GM03348 (cell line): ENCODE data around the gene ADAM19.
"Not testable (repeated sequence)": the region's sequence is repeated elsewhere in the genome, so short reads cannot be mapped to it uniquely, and the experiment has no call there.

Source experiments
- DNase-seq: peaks from one replicate; pipeline ENCODE4 v3.0.0; 2012; ENCODE audit warnings: low spot score

ADAM19 gene

GRCh38 chr5:157482702-157483101, 92.9 kb downstream of the ADAM19 start:
- DNase-seq: not testable (repeated sequence)

DNA sequence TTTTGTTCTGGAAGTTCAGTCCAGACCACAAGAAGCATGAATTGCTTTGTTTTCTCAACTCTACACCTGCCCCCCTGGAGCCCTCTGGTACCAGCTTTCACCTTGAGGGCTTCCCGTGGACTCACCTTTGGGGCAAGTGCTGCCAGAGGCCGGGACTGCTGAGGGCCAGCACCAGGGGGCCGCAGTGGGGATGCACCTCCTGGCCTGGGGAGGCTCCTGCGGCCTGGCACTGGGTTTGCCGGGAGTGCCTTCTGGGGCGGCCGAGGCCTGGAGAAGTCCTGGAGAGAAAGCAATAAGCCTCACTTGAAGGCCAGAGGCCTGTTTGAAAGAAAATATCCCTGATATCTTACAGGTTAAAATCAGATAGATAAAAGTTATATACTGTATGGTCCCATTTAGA, 93.9 kb downstream of the ADAM19 start:
- no peak for DNase-seq

DNA sequence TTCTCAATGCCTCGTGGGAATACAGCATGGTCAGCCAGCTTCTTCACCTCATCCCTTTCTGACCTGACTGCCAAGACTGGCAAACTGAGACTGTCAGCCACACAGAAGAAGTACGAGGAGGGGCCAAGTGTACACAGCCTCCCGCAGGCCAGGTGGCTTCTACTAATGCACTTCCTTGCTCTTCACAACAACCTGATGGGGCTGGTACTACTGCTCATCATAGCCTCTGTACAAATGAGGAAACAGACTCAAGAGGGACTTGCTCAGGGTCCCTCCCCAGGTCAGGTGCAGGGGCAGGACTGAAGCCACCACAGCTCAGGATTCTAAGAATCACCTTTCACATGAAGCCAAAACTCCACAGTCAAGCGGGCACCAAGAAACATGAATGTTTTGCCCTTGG, 94.3 kb downstream of the ADAM19 start:
- DNase-seq: no peak

- DNase-seq: no peak
These were observed 95.7 kb downstream of the ADAM19 start for GRCh38 chr5:157479612-157480510.

- DNase-seq: no peak
These were observed 96.4 kb downstream of the ADAM19 start for GRCh38 chr5:157479166-157479565.

GRCh38 chr5:157478726-157479125, 96.8 kb downstream of the ADAM19 start:
- no peak for DNase-seq

GRCh38 chr5:157477814-157478494, 97.6 kb downstream of the ADAM19 start:
- DNase-seq: no peak

DNA sequence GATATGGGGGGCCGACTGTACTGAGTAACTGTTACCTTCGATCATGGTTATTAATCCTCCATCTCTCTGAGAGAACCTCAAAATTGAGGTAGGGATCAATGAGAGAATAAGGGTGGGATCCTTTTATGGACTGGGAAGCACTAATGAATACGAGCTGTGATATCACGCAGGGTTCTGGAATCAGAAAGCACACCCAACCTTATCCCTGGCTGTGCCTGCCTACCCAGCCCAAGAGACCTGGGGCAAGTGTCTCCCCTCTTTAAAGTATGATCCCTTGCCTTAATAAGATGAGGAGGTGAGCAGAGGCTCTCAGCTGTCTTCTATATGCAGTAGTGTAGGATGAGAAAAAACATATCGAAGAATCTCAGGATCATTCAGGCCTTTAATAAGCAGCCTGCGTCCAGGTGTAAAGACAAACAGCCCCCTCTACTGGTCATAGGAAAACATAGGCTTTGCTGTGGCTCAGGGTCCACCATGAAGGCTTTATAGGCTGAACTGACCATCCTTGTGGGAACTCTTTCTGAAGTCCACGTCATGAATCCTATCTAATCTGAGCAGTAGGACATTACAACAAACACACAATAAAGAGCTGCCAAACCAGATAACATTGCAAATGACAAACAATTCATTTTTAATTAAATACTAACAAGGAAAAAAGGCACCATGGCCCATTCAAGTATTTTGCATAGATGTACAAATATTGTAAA, 98.7 kb downstream of the ADAM19 start:
- peak; percentile 83 for DNase-seq

GRCh38 chr5:157475432-157475831, 100.1 kb downstream of the ADAM19 start:
- DNase-seq: no peak

DNA sequence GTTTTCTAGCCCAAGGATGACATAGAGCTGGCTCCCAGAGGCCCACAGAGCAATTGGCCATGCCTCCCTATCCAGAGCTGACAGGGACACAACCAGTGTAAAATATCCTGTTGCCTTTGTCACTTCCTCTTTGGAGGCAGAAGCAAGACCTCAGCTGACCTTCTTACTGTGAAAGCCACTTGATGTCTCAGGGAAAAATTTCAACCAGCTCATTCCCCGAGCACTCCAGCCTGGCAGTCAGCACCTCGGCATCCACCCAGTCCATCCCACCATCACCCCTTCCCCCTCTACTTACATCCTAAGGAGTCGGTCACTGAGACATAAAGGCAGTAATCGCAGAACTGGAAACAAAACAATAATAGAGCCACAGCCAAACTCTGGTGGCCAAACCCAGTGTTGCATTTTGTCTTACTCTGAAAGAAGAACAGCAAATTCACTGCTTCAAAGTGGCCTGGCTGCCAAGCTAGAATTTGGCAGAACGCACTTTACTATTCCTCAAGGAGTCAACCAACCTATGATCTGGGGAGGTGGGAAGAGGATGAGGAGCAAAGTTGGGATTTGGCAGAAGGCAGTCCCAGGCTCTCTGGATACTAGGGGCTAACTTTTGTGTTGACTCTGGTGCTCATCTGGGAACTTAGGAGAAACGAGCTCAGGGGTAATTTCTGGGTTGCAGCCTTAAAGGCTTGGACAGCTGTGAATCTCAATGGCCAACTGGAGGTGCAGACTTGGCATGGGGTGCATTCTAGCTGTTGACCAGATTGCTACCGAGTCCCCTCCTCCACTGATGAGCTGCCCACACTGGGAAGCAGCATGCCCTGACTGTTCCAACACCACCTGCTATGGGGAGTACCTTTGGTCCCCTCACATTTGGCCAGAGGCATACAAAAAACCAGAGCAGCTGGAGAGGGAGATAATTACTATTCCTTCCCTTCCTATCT, 101.9 kb downstream of the ADAM19 start:
- peak; percentile 36 for DNase-seq

DNA sequence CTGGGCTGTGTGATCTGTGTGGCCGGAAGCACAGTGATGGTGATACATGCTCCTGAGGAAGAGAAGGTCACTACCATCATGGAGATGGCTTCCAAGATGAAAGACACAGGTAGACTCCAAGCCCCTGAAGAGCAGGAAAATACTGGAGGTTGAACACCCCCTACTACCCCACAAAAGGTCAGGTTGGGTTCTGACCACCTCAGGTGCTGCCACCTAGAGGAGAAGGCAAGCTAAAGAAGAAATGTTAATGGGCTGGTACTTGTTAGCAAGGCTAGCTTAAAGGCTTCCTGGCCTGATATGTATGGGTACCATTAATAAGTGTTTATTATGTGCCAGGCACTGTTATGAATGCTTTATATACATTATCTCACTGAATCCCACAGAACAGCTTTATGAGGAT, 103.9 kb downstream of the ADAM19 start:
- peak; percentile 51 for DNase-seq

GRCh38 chr5:157470631-157471030, 104.9 kb downstream of the ADAM19 start:
- no peak for DNase-seq

DNA sequence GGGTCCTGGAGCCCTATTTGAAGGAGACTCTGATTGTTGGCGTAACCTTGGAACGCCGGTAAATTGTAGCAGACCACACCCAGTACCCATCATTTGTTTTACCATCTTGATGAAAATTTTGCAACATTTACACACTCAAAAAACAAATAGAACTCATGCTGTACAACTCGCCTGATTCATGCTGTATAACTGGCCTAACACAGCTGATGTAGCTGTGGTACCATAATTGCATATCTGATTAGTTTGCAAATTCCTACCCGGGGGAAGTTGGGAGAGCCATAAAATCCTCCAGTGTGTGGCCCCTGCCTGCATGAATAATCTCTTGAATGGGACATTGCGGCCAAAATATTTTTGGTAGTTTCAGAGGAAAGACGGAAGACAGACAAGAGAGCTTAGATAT, 105.9 kb downstream of the ADAM19 start:
- DNase-seq: peak; percentile 26

DNA sequence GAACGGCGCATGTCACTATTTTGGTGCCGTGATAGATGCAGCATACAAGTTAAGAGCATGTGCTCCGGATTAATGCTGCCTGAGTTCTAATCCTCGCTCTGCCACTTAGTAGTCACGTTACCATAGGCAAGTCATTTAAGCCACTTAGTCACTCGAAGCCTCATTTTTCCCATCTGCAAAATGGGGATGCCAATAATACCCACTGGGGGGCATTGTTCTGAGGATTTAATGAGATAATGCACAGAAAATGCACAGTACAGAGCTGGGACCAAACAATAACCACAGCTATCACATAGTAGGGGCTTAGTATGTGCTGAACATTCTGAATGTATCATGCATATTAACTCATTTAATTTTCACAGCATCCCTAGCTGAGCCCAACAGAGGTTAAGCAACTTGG, 106.5 kb downstream of the ADAM19 start:
- DNase-seq: no peak

DNA sequence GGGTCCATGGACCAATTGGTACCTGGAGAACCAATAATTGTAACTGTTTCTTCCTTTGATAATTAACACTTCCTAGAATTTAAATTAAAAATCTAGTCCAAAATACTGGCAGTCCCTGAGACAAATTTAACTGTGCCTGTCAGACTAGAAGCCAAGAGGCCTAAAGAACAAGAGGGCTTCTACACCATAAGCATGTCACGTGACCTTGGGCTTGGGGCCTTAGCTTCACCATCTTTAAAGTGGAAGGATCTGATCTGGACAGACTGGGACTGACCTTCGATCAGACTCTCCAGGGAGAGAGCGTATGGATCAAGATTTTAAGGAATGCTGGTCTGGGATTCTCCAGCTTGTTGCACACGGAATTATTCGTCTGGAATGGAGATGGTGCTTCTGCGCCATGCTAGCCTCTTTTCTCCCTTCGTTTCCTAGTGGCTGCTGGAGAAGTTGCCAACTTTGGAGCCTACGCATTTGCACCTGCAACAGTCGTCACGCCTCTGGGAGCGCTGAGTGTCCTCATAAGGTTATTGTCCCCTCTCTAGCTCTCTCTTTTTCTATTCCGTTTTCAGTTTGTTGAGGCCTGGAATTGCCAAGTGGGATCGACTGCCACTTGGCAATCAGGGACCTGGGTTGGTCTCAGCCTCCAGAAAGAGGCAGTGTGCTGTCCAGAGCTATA, 107.1 kb downstream of the ADAM19 start:
- DNase-seq: no peak

- DNase-seq: peak; percentile 87
These were observed 110.9 kb downstream of the ADAM19 start for GRCh38 chr5:157464519-157465171.

DNA sequence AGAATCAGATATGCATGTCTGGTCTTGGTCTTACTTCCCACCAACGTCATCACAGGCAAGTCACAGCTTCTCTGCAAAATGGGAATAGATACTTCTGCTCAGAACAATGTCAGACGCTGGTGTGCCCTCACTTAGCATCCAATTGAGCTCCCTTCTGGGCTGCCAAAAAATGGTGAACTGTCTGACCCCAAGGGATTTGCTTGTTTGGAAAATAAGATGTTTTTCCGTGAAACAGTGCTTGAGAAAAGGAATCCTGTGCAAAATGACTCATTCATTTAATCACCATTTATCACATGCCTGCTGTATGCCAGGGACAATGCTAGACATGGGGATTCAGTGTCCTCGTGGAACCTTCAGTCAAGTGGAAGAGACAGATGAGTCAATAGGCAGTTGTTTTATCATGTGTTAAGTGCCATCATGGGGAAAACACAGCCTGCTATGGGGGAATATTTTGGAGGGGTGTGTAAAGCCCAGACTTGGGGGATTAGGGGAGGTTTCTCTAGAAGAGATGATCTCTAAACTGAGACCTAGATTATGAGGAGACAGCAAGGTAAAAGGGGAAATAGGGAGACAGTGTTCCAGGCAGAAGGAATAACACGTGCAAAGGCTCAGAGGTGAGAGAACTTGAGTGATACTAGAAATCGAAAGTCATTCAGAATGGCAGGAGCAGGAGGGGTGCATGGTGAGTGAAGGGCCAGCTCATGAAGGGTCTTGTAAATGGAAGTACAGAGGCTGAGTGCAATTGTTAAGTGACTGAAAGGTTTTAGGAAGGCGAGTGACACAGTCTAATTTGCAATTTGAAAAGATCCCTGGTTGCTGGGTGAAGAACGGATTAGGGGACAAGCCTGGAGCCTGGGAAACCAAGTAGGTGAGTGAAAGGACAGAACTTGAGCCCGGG, 111.7 kb downstream of the ADAM19 start:
- DNase-seq: peak; percentile 53

DNA sequence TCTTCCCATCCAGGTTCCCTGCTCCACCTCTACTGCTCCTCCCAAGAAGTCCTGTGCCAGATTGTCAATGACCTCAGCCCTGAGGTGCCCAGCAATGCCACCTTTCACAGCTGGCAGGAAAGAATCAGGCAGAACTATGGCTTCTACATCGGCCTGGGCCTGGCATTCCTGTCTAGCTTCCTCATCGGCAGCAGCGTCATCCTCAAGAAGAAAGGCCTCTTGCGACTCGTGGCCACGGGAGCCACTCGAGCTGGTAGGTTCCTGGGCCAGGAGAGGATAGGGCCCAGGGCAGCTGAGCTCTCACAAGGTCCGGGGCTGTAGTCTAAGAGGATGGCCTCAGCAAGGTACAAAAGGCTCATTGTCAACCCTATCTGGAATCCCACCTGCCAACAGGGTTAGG, 112.5 kb downstream of the ADAM19 start:
- DNase-seq: no peak
